Fibroblast of skin of left biceps (primary cell): Measurements from ENCODE around the gene GAST.
A peak's percentile ranks its signal among the peaks of the same experiment; 100 is the strongest.
"Not testable (repeated sequence)": the region's sequence is repeated elsewhere in the genome, so short reads cannot be mapped to it uniquely, and the experiment has no call there.

ENCODE experiments used
- DNase-seq, 2 experiments: peaks; one replicate each; pipeline ENCODE4 v3.0.0-alpha.2; 2013; ENCODE audit warnings: low read depth in 2 of 2

The GAST gene

GRCh38 chr17:41683441-41684007, 28.6 kb upstream of the GAST start:
- DNase-seq, result no peak

- DNase-seq, result no peak
Measured at GRCh38 chr17:41684035-41684434, 28.1 kb upstream of the GAST start.

- not testable (repeated sequence) for DNase-seq
Measured at GRCh38 chr17:41685753-41686152, 26.4 kb upstream of the GAST start.

- DNase-seq, result no peak
Measured at GRCh38 chr17:41686281-41686680, 25.9 kb upstream of the GAST start.

- no peak for DNase-seq
Measured at GRCh38 chr17:41687828-41688640, 24.1 kb upstream of the GAST start.

GRCh38 chr17:41688641-41689496, 23.3 kb upstream of the GAST start, which contains the start of gene EIF1:
Gene EIF1 (plus strand): TSS chr17:41688885. CDS start chr17:41689039, 154 bp downstream.
- DNase-seq, result peak; percentile 99

- peak in 1 of 2 experiments; percentile 45 for DNase-seq
Measured at GRCh38 chr17:41689497-41690299, 22.4 kb upstream of the GAST start.

GRCh38 chr17:41690497-41690896, 21.6 kb upstream of the GAST start:
- DNase-seq, result no peak

- DNase-seq, result no peak
Measured at GRCh38 chr17:41691031-41691777, 20.9 kb upstream of the GAST start.

- no peak for DNase-seq
Measured at GRCh38 chr17:41692722-41693521, 19.2 kb upstream of the GAST start.

- DNase-seq, result no peak
Measured at GRCh38 chr17:41695134-41695661, 16.9 kb upstream of the GAST start.

- peak; percentile 51 to 62 for DNase-seq
Measured at GRCh38 chr17:41695954-41696757, 16.0 kb upstream of the GAST start.

GRCh38 chr17:41697122-41697962, 14.8 kb upstream of the GAST start:
- DNase-seq, result no peak

GRCh38 chr17:41700843-41701242, 11.3 kb upstream of the GAST start:
- DNase-seq, result not testable (repeated sequence)

- DNase-seq, result no peak
Measured at GRCh38 chr17:41702712-41703111, 9.4 kb upstream of the GAST start.

- no peak for DNase-seq
Measured at GRCh38 chr17:41705271-41705991, 6.7 kb upstream of the GAST start.
